ENCODE data around the gene VWCE. TPM values are rescaled to one million over a fixed set of nuclear protein-coding genes. Genes with fewer than 3 reads are reported as not detected.

The VWCE gene
- total RNA-seq, 1 experiment from 2014 or later: 20.6 TPM

DNA sequence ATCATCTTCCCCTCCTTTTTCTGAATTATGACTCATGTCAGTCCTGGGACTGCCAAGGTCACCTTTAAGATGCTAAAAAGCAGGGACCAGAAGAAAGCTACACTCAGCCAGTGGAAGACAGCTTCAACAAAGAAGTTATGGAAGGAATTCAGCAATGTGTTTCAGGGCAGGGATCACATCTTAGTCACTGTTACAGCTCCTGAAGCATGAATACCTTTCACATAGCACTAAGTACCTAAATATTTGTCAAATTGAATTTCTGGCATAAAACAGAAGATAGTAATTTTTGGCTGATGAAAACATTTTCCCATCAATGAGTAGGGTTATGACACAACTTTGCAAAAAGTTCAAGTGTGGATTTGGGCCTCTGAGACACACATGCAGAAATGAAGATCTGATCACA is 32.6 kb upstream of the VWCE start:
- TF ChIP-seq, protein P1, sequence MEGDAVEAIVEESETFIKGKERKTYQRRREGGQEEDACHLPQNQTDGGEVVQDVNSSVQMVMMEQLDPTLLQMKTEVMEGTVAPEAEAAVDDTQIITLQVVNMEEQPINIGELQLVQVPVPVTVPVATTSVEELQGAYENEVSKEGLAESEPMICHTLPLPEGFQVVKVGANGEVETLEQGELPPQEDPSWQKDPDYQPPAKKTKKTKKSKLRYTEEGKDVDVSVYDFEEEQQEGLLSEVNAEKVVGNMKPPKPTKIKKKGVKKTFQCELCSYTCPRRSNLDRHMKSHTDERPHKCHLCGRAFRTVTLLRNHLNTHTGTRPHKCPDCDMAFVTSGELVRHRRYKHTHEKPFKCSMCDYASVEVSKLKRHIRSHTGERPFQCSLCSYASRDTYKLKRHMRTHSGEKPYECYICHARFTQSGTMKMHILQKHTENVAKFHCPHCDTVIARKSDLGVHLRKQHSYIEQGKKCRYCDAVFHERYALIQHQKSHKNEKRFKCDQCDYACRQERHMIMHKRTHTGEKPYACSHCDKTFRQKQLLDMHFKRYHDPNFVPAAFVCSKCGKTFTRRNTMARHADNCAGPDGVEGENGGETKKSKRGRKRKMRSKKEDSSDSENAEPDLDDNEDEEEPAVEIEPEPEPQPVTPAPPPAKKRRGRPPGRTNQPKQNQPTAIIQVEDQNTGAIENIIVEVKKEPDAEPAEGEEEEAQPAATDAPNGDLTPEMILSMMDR (conservative IDR thresholded peaks at IDR 0.05): no peak
- H3K56ac ChIP-seq (ENCODE audit: insufficient read length, low read depth, low read length): no peak overlapping the region
- peaks cover 48 to 81% (median 75%) of the 10 kb centered on the region in 3 experiments; a peak in 6 of 7 replicates for H3K36me3 Mint-ChIP-seq (ENCODE audit: insufficient read depth in 1 of 3, low read depth in 3 of 3)
- DNase-seq: no peak
- H4K5ac ChIP-seq (ENCODE audit: insufficient read length, low read depth, low read length): no peak overlapping the region
- no peak overlapping the region for H3K14ac ChIP-seq (ENCODE audit: insufficient read depth, low read length)
- peaks cover 5% of the 10 kb centered on the region; the same call in 1 of the 2 replicates for H3K4me1 ChIP-seq (ENCODE audit: insufficient read depth, low read length)
- no peaks in the 10 kb centered on the region for H3K27me3 Mint-ChIP-seq (ENCODE audit: low read depth)
- no peak overlapping the region for H3K4ac ChIP-seq (ENCODE audit: low read depth, low read length)
- no peak overlapping the region for H3K23ac ChIP-seq (ENCODE audit: insufficient read length, low read depth, low read length)
- peaks cover 28% of the 10 kb centered on the region for H3K79me2 ChIP-seq (ENCODE audit: insufficient read depth, low read length)
- no peaks in the 10 kb centered on the region for H4K20me1 ChIP-seq (ENCODE audit: control insufficient read depth, insufficient read depth, insufficient read length)
- no peaks in the 10 kb centered on the region for H3K9me3 Mint-ChIP-seq
- no peak overlapping the region for H3K4me2 ChIP-seq (ENCODE audit: insufficient read depth, insufficient read length, low read length)
- no peak overlapping the region for H3K4me3 Mint-ChIP-seq
- no peak overlapping the region for H2BK5ac ChIP-seq (ENCODE audit: insufficient read length, low read length)
- H3K23me2 ChIP-seq (ENCODE audit: insufficient read length, low read depth, low read length, poor library complexity, severe bottlenecking): peaks cover 6% of the 10 kb centered on the region
- H2AFZ ChIP-seq (ENCODE audit: low read length): no peak overlapping the region
- H2BK20ac ChIP-seq (ENCODE audit: low read depth, low read length, poor library complexity, severe bottlenecking): no peak overlapping the region
- H3K9ac ChIP-seq (ENCODE audit: extremely low read depth, insufficient read length, low read length): no peak overlapping the region
- H3K18ac ChIP-seq (ENCODE audit: insufficient read length, low read depth, low read length): no peak overlapping the region
- H4K91ac ChIP-seq (ENCODE audit: insufficient read length, low read depth, low read length): no peak overlapping the region
- no peak overlapping the region for H2BK12ac ChIP-seq (ENCODE audit: insufficient read length, low read depth, low read length)
- H3K79me1 ChIP-seq (ENCODE audit: insufficient read depth, low read depth, low read length, poor library complexity, severe bottlenecking): no peaks in the 10 kb centered on the region
- no peak overlapping the region for H4K8ac ChIP-seq (replicated peaks; ENCODE audit: insufficient read length, low read depth, low read length)
- no peak overlapping the region for H2BK120ac ChIP-seq (ENCODE audit: low read depth, low read length, poor library complexity, severe bottlenecking)
- no peaks in the 10 kb centered on the region; the same call in 1 of the 2 replicates for H3K27me3 ChIP-seq (ENCODE audit: insufficient read depth, low read length)
- no peaks in the 10 kb centered on the region for H3K9me3 ChIP-seq (ENCODE audit: control insufficient read depth, low read depth, low read length)
- H3K27ac ChIP-seq (ENCODE audit: insufficient read length, low read depth, low read length): no peak overlapping the region
- peaks cover 17 to 18% of the 10 kb centered on the region in 2 experiments for H3K4me1 Mint-ChIP-seq
- peak overlapping the region in 1 of 3 experiments; percentile 46; a peak in 1 of 7 replicates for H3K27ac Mint-ChIP-seq
- H3T11ph ChIP-seq (ENCODE audit: low read length): no peak overlapping the region
- H2BK15ac ChIP-seq (ENCODE audit: low read depth, low read length): no peak overlapping the region
- H2AK5ac ChIP-seq (ENCODE audit: insufficient read length, low read length): no peak overlapping the region

Measured in H9 (cell line).